ENCODE data around the gene PRXL2A. TPM values are rescaled to one million over a fixed set of nuclear protein-coding genes. Genes with fewer than 3 reads are reported as not detected.

PRXL2A gene
- total RNA-seq, 4 donors from 2014 or later: 15.4 to 26.6 (median 25.5) TPM

- 67% methylated on average over 7 of the region's 7 CpGs for WGBS
- intact Hi-C loops (cut with DNase I): no loop called here
- Histone ChIP-seq H3K4me3 (no peak overlapping the region), H3K9me3 (no peaks in the 10 kb centered on the region), H3K27ac (replicated peaks in 1 of 4) (no peak overlapping the region), H3K36me3 (no peaks in the 10 kb centered on the region), H3K27me3 (no peaks in the 10 kb centered on the region), H3K4me1 (peaks cover 0 to 18% (median 11%) of the 10 kb centered on the region in 4 donors)
- no peak for DNase-seq (ENCODE audit: extremely low spot score)
- TF ChIP-seq POLR2A (IDR thresholded peaks at IDR 0.05; ENCODE audit: low read depth) (no peak), CTCF (IDR thresholded peaks at IDR 0.05) (no peak), POLR2AphosphoS5 (IDR thresholded peaks at IDR 0.05) (no peak), EP300 (IDR thresholded peaks at IDR 0.05) (no peak)
These were observed 39.3 kb downstream of the PRXL2A start for GRCh38 chr10:80447436-80448190.

DNA sequence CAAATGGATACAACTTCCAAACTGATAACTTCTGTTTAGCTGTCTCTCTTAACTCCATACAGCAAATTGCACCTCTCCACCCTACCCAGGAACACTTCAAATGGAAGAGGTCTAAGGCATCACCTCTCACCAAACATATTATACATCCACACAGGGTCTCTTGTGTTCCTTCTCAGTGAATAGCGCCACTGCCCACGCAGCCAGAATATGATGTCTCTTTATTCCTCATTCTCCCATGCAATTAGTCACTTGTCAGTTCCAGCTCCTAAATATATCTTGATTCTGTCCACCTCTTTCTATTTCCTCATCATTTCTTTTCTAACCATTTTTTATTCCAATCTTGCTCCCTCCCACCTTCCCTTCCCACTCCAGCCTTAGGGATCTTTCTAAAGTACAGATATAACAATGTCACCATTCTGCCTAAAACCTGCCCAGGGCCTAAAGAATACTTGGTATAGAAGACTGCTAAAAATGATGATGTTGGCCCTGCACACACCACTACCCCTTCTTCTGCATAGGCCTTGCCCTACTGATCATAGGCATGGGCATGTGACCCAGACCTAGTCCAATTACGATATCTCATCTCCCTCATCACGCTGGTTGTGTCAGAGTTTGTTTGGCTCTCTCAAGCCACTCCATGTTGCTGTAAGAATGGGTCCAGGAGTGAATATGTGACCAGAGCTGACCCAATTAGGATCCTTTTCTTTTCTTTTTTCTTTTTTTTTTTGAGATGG lies 40.0 kb downstream of the PRXL2A start:
- Histone ChIP-seq H3K9me3 (no peaks in the 10 kb centered on the region), H3K36me3 (no peaks in the 10 kb centered on the region), H3K4me1 (peaks cover 5 to 26% (median 15%) of the 10 kb centered on the region in 4 donors), H3K27me3 (no peaks in the 10 kb centered on the region), H3K4me3 (no peak overlapping the region), H3K27ac (replicated peaks in 1 of 4) (no peak overlapping the region)
- TF ChIP-seq POLR2A (IDR thresholded peaks at IDR 0.05; ENCODE audit: low read depth) (no peak), CTCF (IDR thresholded peaks at IDR 0.05) (no peak), EP300 (IDR thresholded peaks at IDR 0.05) (no peak), POLR2AphosphoS5 (IDR thresholded peaks at IDR 0.05) (no peak)
- WGBS: 88% methylated on average over 4 of the region's 4 CpGs
- no peak for DNase-seq (ENCODE audit: extremely low spot score)
- intact Hi-C loops (cut with DNase I): no loop called here

GRCh38 chr10:80449520-80449919 lies 41.2 kb downstream of the PRXL2A start:
- peaks cover 7 to 21% (median 13%) of the 10 kb centered on the region in 4 donors for H3K4me1 ChIP-seq
- DNase-seq (ENCODE audit: extremely low spot score): no peak
- H3K36me3 ChIP-seq: no peaks in the 10 kb centered on the region
- H3K9me3 ChIP-seq: no peaks in the 10 kb centered on the region
- no peak overlapping the region for H3K4me3 ChIP-seq
- intact Hi-C loops (cut with DNase I): no loop called here
- 90% methylated on average over 2 of the region's 2 CpGs for whole genome bisulfite sequencing
- no peak for TF ChIP-seq POLR2AphosphoS5 (IDR thresholded peaks at IDR 0.05)
- no peak for TF ChIP-seq EP300 (IDR thresholded peaks at IDR 0.05)
- TF ChIP-seq CTCF (IDR thresholded peaks at IDR 0.05): no peak
- no peak for TF ChIP-seq POLR2A (IDR thresholded peaks at IDR 0.05; ENCODE audit: low read depth)
- no peaks in the 10 kb centered on the region for H3K27me3 ChIP-seq
- no peak overlapping the region for H3K27ac ChIP-seq (replicated peaks in 1 of 4)

- no peak for DNase-seq (ENCODE audit: extremely low spot score)
These were observed 42.8 kb downstream of the PRXL2A start for GRCh38 chr10:80451132-80451531.

More at GRCh38 chr10:80451132-80451531, 42.8 kb downstream of the PRXL2A start:
- Histone ChIP-seq H3K27me3 (no peaks in the 10 kb centered on the region), H3K27ac (replicated peaks in 1 of 4) (no peak overlapping the region), H3K4me1 (peaks cover 16 to 26% (median 21%) of the 10 kb centered on the region in 4 donors), H3K36me3 (no peaks in the 10 kb centered on the region), H3K9me3 (no peaks in the 10 kb centered on the region), H3K4me3 (no peak overlapping the region)
- WGBS: 100% methylated on average over 1 of the region's 1 CpG
- no peak for TF ChIP-seq EP300 (IDR thresholded peaks at IDR 0.05)
- TF ChIP-seq POLR2A (IDR thresholded peaks at IDR 0.05; ENCODE audit: low read depth): no peak
- no peak for TF ChIP-seq CTCF (IDR thresholded peaks at IDR 0.05)
- no peak for TF ChIP-seq POLR2AphosphoS5 (IDR thresholded peaks at IDR 0.05)
- intact Hi-C loops (cut with DNase I): no loop called here
